KMS-11 (cell line): ENCODE measurements around the gene CORO2A.
A peak's percentile ranks its signal among the peaks of the same experiment; 100 is the strongest.

ENCODE experiments used
- H2AFZ ChIP-seq: fragments of 200-600 bp; sonication (generic); 2 replicates; pipeline ENCODE4 v1.6.1; 2016; ENCODE audit warnings: antibody characterized with exemption, mixed run types, low read depth
- H3K27ac ChIP-seq: fragments of 200-600 bp; sonication (generic); 2 replicates; pipeline ENCODE4 v1.6.1; 2016; ENCODE audit warnings: mild to moderate bottlenecking, mixed run types
- H3K27me3 ChIP-seq: fragments of 200-600 bp; sonication (generic); 2 replicates; pipeline ENCODE4 v1.6.1; 2017; ENCODE audit warnings: mild to moderate bottlenecking, low read depth, mixed run types, moderate library complexity; ENCODE audit not compliant: insufficient read depth
- H3K36me3 ChIP-seq: fragments of 200-600 bp; sonication (generic); 2 replicates; pipeline ENCODE4 v1.6.1; 2017; ENCODE audit warnings: mild to moderate bottlenecking, mixed run types; ENCODE audit not compliant: insufficient read depth
- H3K4me1 ChIP-seq: fragments of 200-600 bp; sonication (generic); 2 replicates; pipeline ENCODE4 v1.6.1; 2016; ENCODE audit warnings: mild to moderate bottlenecking, low read depth, mixed run types; ENCODE audit not compliant: poor library complexity, severe bottlenecking
- H3K4me2 ChIP-seq: fragments of 200-600 bp; sonication (generic); 2 replicates; pipeline ENCODE4 v1.7.0; 2016; ENCODE audit warnings: mild to moderate bottlenecking, mixed run types
- H3K4me3 ChIP-seq: fragments of 200-600 bp; sonication (generic); IDR thresholded peaks from 2 replicates; pipeline ENCODE4 v1.6.1; 2017; ENCODE audit warnings: low read depth, low read length, mixed read lengths; ENCODE audit not compliant: insufficient read depth
- H3K79me2 ChIP-seq: fragments of 200-600 bp; sonication (generic); 2 replicates; pipeline ENCODE4 v1.6.1; 2016; ENCODE audit warnings: low read depth, mixed run types; ENCODE audit not compliant: insufficient read depth
- H3K9ac ChIP-seq: fragments of 200-600 bp; sonication (generic); 2 replicates; pipeline ENCODE4 v1.6.1; 2016; ENCODE audit warnings: mild to moderate bottlenecking, mixed run types
- H4K20me1 ChIP-seq: fragments of 200-600 bp; sonication (generic); 2 replicates; pipeline ENCODE4 v1.6.1; 2016; ENCODE audit warnings: mild to moderate bottlenecking, mixed run types; ENCODE audit not compliant: insufficient read depth
- TF ChIP-seq, protein P1 (sequence below): fragments of 200-600 bp; sonication (generic); conservative IDR thresholded peaks from 2 replicates; pipeline ENCODE4 v1.6.1; 2017; ENCODE audit warnings: low read depth, mild to moderate bottlenecking, antibody characterized with exemption, low read length, moderate library complexity, mixed read lengths

The CORO2A gene

DNA sequence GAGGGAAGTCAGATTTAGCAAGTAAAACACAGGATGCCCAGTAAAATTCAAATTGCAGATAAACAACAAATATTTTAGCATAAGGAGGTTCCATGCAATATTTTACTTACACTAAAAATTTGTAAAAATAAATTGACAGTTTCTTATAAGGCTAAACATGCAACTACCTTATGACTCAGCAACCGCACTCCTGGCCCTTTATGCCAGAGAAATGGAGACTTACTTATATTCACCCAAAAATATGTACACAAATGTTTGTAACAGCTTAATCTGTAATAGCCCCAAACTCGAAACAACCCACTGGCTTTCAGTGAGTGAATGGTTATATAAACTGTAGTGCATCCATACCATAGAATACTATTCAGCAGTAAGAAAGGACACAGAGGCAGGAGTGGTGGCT lies 44.9 kb downstream of the CORO2A start:
- TF ChIP-seq, protein P1, sequence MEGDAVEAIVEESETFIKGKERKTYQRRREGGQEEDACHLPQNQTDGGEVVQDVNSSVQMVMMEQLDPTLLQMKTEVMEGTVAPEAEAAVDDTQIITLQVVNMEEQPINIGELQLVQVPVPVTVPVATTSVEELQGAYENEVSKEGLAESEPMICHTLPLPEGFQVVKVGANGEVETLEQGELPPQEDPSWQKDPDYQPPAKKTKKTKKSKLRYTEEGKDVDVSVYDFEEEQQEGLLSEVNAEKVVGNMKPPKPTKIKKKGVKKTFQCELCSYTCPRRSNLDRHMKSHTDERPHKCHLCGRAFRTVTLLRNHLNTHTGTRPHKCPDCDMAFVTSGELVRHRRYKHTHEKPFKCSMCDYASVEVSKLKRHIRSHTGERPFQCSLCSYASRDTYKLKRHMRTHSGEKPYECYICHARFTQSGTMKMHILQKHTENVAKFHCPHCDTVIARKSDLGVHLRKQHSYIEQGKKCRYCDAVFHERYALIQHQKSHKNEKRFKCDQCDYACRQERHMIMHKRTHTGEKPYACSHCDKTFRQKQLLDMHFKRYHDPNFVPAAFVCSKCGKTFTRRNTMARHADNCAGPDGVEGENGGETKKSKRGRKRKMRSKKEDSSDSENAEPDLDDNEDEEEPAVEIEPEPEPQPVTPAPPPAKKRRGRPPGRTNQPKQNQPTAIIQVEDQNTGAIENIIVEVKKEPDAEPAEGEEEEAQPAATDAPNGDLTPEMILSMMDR = no peak
- Histone ChIP-seq H3K4me1 (peaks cover 48% of the 10 kb centered on the region), H3K27me3 (no peaks in the 10 kb centered on the region), H4K20me1 (no peaks in the 10 kb centered on the region), H3K4me2 (no peak overlapping the region; the same call in 1 of the 2 replicates), H3K27ac (no peak overlapping the region; the same call in 1 of the 2 replicates), H3K36me3 (no peaks in the 10 kb centered on the region), H2AFZ (no peak overlapping the region), H3K4me3 (no peak overlapping the region), H3K79me2 (no peaks in the 10 kb centered on the region), H3K9ac (no peak overlapping the region)

DNA sequence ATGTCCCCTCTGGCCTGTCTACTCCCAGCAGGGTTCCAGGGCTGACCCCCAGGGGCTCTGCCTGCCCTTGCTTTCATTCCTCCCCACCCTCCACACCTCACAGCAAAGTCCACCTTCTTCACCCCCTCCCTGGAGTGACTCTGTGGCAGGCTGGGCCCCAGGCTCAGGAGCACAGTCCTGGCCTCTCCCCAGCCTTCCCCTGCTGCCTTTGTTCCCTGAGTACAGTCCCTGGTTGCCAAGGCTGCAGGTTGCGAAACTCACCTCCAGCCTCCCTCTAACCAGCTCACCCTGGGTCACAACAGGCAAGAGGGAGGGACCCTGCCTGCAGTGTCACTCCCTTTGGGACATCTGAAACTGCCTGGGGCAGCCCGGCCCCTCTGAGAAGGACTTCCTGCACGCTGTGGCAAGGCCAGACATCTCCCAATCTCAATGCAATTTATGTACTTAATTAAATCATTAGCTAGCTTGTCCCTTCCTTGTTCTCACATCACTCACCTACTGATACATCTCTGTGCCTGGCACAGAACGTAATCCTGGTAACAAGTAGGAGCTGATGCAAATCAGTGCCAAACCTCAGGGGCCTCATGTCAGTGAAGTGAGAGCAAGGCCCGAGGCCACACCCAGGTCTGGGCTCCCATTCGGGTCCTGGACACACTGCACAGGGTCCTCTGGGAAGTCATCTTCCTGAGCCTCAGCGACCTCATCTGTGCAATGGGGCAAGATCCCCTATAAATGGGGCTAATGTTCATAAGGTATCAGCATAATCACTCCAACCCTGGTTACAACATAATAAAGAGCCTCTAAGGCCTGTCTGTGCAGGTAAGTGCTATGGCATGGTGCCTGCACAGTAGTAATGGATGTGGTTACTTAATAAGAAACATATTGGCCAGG lies 46.1 kb downstream of the CORO2A start:
- Histone ChIP-seq H3K27me3 (no peaks in the 10 kb centered on the region), H3K36me3 (no peaks in the 10 kb centered on the region), H2AFZ (peak overlapping the region; percentile 87), H3K9ac (peak overlapping the region; percentile 60), H4K20me1 (no peaks in the 10 kb centered on the region), H3K4me1 (peaks cover 58% of the 10 kb centered on the region), H3K79me2 (no peaks in the 10 kb centered on the region), H3K27ac (peak overlapping the region; percentile 91), H3K4me2 (peak overlapping the region; percentile 84), H3K4me3 (no peak overlapping the region)
- TF ChIP-seq, protein P1 = no peak

DNA sequence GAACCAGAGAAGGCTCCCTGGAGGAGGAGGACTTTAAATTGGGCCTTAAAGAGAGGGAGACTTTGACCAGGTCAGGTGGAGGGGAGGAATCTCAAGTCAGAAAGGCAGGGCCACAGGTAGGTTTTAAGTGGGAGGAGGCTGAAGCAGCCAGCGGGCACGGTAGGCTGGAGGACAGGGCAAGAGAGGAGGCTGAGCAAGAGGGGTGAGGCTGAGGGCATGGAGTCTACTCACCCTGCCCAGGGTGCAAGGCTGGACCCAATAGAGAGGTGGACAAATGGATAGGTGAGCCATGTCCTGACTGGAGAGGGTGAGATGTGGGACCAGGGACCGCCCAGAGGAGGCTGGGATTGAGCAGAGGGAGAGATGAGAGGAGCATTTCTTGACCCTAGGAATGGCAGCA lies 47.8 kb downstream of the CORO2A start:
- no peaks in the 10 kb centered on the region for H3K79me2 ChIP-seq
- no peak overlapping the region for H3K4me3 ChIP-seq
- no peaks in the 10 kb centered on the region for H3K36me3 ChIP-seq
- H3K4me2 ChIP-seq = no peak overlapping the region; the same call in 1 of the 2 replicates
- no peak overlapping the region for H3K9ac ChIP-seq
- TF ChIP-seq, protein P1 = no peak
- no peak overlapping the region for H3K27ac ChIP-seq
- no peak overlapping the region for H2AFZ ChIP-seq
- peaks cover 50% of the 10 kb centered on the region for H3K4me1 ChIP-seq
- H4K20me1 ChIP-seq = no peaks in the 10 kb centered on the region
- H3K27me3 ChIP-seq = no peaks in the 10 kb centered on the region

DNA sequence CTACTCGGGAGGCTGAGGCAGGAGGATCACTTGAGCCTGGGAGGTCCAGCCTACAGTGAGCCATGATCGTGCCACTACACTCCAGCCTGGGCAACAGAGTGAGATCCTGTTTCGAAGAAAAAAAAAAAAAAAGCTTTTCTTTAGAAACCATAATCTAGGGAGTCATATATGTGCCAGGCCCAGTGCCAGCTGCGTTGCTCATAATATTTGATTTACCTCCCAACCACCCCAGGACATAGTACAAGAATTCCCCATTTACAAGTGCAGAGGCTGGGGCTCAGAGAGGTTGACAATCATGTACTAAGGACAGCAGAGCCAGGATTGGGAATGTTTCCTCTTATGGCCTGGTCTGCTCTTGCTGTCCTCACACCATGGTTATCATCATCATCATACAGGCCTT lies 48.4 kb downstream of the CORO2A start:
- Histone ChIP-seq H4K20me1 (no peaks in the 10 kb centered on the region), H3K27ac (no peak overlapping the region), H3K4me2 (no peak overlapping the region), H3K9ac (no peak overlapping the region), H3K27me3 (no peaks in the 10 kb centered on the region), H3K4me3 (no peak overlapping the region), H3K36me3 (no peaks in the 10 kb centered on the region), H2AFZ (no peak overlapping the region), H3K4me1 (peaks cover 48% of the 10 kb centered on the region), H3K79me2 (no peaks in the 10 kb centered on the region)
- TF ChIP-seq, protein P1 = no peak
